GM12874 (cell line): ENCODE data around the gene PCDHB6.

Source experiments
- CTCF ChIP-seq: IDR thresholded peaks from 2 replicates; pipeline ENCODE4 v1.5.1; 2011; ENCODE audit warnings: low read depth, mild to moderate bottlenecking, control low read depth, low read length, moderate library complexity; ENCODE audit not compliant: insufficient read depth

Gene PCDHB6

GRCh38 chr5:141192110-141192725, 42.4 kb downstream of the PCDHB6 start, which contains the start of gene PCDHB10:
Gene PCDHB10 (plus strand): TSS chr5:141192353. CDS start chr5:141192553, 200 bp downstream.
- no peak for TF ChIP-seq CTCF

- no peak for TF ChIP-seq CTCF
Measured at GRCh38 chr5:141196363-141196762, 46.5 kb downstream of the PCDHB6 start.

GRCh38 chr5:141199359-141200235, 49.7 kb downstream of the PCDHB6 start, which contains the start of gene PCDHB11:
Gene PCDHB11 (plus strand): TSS chr5:141199627. CDS start chr5:141199775, 148 bp downstream.
- no peak for TF ChIP-seq CTCF
